ENCODE measurements around the gene SKIC2. TPM values are rescaled to one million over a fixed set of nuclear protein-coding genes. Genes with fewer than 3 reads are reported as not detected.
"Not testable (repeated sequence)": the region's sequence is repeated elsewhere in the genome, so short reads cannot be mapped to it uniquely, and the experiment has no call there.

The SKIC2 gene
- total RNA-seq, 1 experiment from 2014 or later, result 22.9 TPM

DNA sequence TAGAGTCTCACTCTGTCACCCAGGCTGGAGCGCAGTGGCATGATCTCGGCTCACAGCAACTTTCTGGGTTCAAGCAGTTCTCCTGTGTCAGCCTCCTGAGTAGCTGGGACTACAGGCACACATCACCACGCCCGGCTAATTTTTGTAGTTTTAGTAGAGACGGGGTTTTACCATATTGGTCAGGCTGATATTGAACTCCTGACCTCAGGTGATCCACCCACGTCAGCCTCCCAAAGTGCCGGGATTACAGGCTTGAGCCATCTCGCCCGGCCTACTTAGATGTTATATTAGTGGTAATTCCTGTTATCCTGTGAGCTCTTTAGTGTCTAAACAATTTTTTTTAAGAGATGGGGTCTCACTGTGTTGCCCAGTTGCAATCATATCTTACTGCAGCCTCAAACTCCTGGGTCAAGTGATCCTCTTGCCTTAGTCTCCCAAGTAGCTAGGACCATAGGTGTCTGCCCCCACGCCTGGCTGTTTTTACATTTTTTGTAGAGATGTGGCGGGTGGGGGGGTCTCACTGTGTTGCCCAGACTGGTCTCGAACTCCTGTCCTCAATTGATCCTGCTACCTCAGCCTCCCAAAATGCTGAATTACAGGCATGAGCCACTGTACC, 18.9 kb downstream of the SKIC2 start:
- Histone ChIP-seq H3K27me3 (no peaks in the 10 kb centered on the region), H3K36me3 (no peaks in the 10 kb centered on the region), H3K4me3 (no peak overlapping the region), H3K9me3 (no peaks in the 10 kb centered on the region)
- DNase-seq, result no peak

DNA sequence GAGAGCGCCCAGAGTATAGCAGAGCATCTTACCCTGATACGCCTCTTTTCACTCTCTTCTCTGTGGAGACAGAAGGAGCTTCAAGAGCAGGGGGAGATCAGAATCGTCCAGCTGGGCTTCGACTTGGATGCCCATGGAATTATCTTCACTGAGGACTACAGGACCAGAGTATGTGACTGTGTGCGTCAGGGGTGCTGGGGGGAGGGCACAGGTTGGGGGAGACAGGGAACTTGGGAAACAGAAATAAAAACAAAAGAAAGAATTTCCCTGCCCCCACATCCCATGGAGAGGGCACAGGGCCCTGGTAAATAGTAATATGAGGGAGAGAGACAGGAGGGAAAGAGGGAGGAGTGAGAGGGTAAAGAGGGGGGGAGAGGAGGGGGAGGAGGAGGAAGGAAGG, 19.9 kb downstream of the SKIC2 start:
- no peaks in the 10 kb centered on the region for H3K9me3 ChIP-seq
- DNase-seq, result no peak
- no peaks in the 10 kb centered on the region for H3K27me3 ChIP-seq
- no peaks in the 10 kb centered on the region for H3K36me3 ChIP-seq
- H3K4me3 ChIP-seq, result no peak overlapping the region

DNA sequence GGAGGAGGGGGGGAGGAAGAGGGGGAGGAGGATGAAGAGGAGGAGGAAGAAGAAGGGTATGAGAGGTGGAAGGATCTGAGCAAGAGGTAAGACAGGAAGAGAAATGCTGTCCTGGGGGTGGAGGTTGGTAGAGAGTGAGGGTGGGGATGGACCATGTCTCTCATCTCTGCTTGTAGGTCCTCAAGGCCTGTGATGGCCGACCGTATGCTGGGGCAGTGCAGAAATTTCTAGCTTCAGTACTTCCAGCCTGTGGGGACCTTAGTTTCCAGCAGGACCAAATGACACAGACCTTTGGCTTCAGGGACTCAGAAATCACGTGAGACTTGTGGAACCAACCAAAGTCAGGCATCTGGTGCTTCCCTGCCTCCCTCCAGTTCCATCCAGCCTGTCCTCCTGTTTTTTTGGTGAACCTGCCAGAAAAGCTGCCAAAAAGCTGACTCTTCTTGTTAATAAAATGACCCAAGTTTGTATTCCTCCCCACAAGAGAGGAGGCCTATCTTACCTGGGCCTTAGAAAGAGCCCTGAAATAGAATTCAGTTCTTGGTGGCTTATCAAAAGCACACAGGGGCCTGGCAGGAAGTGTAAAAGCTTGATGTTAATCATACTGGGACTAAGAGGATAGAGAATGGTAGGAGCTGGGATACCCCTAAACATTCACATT, 20.4 kb downstream of the SKIC2 start:
- H3K27me3 ChIP-seq, result no peaks in the 10 kb centered on the region
- DNase-seq, result no peak
- no peak overlapping the region for H3K4me3 ChIP-seq
- no peaks in the 10 kb centered on the region for H3K36me3 ChIP-seq
- no peaks in the 10 kb centered on the region for H3K9me3 ChIP-seq

DNA sequence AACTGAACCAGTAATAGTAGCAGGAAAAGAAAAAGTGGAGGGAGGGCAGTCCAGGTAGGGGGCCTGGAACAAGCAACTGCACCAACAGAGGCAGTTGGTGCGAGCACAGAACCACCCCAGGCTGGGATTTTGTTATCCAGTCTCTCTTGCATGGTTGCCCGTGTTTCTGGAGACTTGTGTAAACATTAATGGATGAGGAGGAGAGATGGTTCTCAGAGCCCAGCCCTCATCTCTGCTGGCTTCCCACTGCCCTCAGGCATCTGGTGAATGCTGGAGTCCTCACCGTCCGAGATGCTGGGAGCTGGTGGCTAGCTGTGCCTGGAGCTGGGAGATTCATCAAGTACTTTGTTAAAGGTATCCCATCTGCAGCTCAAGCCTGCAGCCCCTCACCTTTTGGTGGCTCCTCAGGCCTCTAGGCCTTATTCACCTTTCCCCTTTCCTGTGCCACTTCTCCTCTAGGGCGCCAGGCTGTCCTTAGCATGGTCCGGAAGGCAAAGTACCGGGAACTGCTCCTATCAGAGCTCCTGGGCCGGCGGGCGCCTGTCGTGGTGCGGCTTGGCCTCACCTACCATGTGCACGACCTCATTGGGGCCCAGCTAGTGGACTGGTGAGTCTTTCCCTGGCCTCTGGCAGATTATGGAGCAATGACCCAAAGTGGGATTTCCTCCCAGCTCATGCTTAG, 21.4 kb downstream of the SKIC2 start:
- not testable (repeated sequence) for H3K36me3 ChIP-seq, DNase-seq

DNA sequence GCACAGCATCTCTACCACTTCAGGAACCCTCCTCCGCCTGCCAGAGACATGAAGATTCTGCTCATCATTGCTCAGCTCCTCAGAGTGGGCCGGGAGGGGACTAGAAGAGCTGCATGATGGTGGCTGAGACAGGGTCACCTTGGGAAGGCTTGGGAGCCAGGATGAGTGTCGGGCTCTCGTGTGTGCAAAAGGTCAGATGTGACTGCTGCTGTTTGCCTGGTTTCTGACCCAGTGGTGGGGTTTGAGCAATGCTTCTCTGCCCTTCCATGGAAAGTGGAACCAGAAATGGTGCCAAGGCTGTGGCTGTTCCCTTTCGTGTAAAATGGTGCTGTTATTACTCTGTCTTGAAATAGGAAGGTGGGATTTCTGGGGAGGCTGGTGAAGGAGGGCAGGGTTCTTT, 22.0 kb downstream of the SKIC2 start:
- H3K9me3 ChIP-seq, DNase-seq, H3K36me3 ChIP-seq, H3K27me3 ChIP-seq, H3K4me3 ChIP-seq: not testable (repeated sequence)

More for the DNA sequence above, 21.4 kb downstream of the SKIC2 start:
- H3K27me3 ChIP-seq, H3K4me3 ChIP-seq, H3K9me3 ChIP-seq: not testable (repeated sequence)

DNA sequence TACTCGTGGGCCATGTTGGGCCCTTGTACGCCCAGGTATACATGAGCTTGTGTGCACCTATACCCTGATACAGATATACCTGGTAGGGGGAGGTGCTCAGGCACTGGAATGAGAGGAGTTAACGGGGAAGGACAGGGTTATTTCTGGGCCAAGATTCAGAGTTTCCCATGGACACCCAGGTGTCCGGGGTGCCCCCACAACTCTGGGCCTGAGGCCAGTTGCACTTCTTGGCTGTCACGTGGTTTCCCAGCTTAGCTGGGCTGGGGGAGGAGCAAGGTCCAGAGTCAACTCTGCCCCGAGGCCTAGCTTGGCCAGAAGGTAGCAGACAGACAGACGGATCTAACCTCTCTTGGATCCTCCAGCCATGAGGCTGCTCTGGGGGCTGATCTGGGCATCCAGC, 22.8 kb downstream of the SKIC2 start, which contains the start of gene C4A:
Gene C4A, plus strand, starts transcription at position 314 of the 400 bp plus-strand sequence. Its CDS starts 51 bp downstream, at position 365.
- not testable (repeated sequence) for DNase-seq, H3K36me3 ChIP-seq, H3K9me3 ChIP-seq, H3K4me3 ChIP-seq, H3K27me3 ChIP-seq

DNA sequence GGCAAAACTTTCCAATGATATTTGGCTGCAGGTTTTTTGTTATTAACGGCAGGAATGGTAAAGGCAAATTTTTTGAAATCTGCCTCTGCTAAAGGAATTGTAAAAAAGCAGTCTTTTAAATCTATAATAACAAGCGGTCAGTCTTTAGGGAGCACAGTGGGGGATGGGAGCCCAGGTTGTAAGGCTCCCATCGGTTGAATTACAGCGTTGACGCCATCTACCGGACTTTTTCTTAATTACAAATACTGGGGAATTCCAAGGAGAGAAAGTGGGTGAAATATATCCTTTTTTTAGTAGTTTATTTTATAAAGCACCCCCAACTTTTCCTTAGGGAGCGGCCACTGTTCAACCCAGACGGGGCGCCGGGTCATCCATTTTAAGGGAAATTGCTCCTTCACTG, 30.4 kb downstream of the SKIC2 start:
- not testable (repeated sequence) for H3K27me3 ChIP-seq, H3K4me3 ChIP-seq, DNase-seq, H3K36me3 ChIP-seq, H3K9me3 ChIP-seq

DNA sequence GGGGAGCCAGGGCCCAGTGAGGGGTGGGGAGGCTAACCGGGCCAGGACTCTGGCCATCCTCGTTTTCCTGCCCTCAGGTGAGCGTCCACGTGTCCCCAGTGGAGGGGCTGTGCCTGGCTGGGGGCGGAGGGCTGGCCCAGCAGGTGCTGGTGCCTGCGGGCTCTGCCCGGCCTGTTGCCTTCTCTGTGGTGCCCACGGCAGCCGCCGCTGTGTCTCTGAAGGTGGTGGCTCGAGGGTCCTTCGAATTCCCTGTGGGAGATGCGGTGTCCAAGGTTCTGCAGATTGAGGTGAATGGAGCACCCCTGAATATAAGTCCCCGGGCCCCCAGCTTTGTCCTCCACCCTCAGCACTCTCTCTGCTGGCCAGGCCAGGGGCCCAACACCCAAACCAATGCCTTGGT, 35.4 kb downstream of the SKIC2 start:
- not testable (repeated sequence) for H3K27me3 ChIP-seq, H3K4me3 ChIP-seq, H3K36me3 ChIP-seq, H3K9me3 ChIP-seq, DNase-seq

DNA sequence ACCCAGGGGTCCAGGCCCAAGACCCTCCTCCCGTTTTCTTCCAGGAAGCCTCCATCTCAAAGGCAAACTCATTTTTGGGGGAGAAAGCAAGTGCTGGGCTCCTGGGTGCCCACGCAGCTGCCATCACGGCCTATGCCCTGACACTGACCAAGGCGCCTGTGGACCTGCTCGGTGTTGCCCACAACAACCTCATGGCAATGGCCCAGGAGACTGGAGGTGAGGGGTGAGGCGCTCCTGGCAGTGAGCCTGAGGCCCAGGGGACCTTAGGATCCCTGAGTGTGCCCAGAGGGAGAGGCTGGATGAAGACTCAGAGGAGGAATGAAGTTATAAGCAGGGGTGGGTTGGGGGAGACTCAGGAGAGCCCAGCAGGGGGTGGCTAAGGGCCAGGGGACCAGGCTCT, 37.4 kb downstream of the SKIC2 start:
- H3K27me3 ChIP-seq, DNase-seq, H3K36me3 ChIP-seq, H3K9me3 ChIP-seq, H3K4me3 ChIP-seq: not testable (repeated sequence)

DNA sequence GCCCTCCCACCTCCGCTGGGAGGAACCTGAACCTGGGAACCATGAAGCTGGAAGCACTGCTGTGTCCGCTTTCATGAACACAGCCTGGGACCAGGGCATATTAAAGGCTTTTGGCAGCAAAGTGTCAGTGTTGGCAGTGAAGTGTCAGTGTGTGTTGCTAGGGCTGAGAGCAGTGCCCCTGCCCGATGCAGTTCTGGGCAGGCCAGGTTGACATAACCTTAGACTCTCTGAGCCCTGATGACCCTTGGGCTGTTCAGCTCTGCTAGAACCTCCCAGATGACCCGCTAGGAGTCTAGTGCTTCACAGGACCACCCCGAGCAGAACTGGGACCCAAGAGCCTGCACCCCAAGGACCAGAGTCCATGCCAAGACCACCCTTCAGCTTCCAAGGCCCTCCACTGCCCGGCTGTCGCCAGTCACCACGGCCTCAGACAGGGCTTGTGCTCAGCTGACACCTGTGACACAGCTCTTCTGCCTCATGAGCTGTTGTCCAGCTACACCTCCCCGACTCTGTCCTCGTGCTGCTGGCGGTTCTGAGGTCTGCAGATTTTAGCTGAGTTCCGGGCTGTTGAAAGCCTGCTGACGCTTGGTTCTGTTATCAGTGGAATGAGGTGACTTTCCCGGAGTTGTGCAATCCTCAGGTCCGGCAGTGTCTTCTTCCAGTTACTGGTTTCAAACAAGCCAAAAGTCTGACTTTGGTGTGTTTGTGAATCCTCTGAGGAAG, 43.7 kb downstream of the SKIC2 start:
- H3K27me3 ChIP-seq, H3K4me3 ChIP-seq, H3K36me3 ChIP-seq, H3K9me3 ChIP-seq, DNase-seq: not testable (repeated sequence)

DNA sequence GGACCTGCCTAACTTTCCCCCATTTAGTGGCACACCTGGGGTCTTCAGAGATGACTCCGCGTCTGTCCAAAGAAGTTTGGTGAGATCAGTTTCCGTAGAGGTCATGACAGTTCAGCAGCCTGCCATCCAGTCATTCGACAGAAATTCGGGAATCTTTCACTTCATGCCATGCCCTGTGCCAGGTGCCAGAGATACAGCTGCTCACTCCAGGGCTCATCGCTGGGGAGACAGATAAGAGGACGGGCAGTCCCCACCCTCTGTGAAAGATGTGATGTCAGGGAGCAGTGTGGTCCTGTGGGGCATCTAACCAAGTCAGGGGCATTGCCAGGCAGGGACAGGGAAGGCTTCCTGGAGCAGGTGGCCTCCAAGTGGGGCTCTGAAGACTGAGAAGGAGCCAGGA, 44.3 kb downstream of the SKIC2 start:
- not testable (repeated sequence) for H3K4me3 ChIP-seq, DNase-seq, H3K9me3 ChIP-seq, H3K27me3 ChIP-seq, H3K36me3 ChIP-seq

DNA sequence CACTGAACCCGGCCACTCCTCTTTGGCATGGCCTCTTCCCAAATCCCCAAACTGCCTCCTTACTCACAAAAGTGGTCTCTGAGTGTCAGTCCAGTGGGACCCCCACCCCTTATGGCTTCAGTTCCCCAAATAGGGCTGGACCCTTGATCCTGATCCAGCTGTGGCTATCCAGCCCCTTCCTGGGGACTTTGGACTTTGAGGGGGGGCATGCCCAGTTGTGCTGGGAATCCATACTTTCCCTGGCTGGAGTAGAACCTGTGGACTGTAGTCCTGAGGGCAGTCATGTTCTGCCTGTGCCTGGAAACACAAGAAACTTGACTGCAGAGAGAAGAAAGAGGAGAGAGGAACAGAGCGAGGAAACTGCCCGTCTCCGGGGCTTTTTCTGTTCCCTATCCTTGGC, 45.4 kb downstream of the SKIC2 start:
- not testable (repeated sequence) for H3K4me3 ChIP-seq, DNase-seq, H3K27me3 ChIP-seq, H3K9me3 ChIP-seq, H3K36me3 ChIP-seq

DNA sequence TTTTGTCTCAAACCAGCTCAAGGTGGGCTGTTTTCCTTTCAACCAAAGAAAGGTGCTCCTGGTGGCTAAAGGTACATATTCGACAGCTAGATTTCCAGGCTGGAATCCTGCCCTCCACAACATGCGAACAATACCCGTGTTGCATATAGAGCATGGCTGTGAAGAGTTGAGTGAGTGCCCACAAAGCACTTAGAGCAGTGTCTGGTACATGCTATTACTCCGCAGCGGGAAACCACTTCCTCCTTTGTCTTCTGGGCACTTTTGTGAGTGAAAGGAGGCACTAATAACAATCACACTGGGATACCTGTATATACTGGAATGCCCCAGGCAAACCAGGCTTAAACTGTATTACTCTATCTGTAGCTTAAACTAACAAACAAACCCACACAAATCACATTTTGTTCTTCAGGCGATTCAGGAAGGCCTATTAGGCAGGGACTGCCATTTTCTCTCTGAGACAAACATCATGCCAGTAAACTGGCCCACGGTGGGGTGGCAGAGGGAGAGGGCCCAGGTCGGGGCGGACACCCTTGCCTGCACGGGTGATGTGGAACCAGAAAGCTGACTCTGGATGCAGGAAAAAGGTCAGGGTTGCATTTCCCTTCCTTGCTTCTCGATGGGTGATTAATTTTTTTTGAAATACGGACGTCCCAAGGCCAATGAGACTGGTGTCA, 46.0 kb downstream of the SKIC2 start:
- not testable (repeated sequence) for H3K27me3 ChIP-seq, H3K9me3 ChIP-seq, H3K4me3 ChIP-seq, DNase-seq, H3K36me3 ChIP-seq

DNA sequence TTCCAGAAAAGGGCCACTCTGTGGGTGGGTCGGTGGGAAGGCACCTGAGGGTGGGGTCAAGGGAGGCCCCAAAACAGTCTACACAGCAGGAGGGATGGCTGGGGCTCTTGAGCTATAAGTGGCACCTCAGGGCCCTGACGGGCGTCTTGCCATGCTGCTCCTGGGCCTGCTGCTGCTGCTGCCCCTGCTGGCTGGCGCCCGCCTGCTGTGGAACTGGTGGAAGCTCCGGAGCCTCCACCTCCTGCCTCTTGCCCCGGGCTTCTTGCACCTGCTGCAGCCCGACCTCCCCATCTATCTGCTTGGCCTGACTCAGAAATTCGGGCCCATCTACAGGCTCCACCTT, 46.5 kb downstream of the SKIC2 start:
- DNase-seq, H3K36me3 ChIP-seq: not testable (repeated sequence)

DNA sequence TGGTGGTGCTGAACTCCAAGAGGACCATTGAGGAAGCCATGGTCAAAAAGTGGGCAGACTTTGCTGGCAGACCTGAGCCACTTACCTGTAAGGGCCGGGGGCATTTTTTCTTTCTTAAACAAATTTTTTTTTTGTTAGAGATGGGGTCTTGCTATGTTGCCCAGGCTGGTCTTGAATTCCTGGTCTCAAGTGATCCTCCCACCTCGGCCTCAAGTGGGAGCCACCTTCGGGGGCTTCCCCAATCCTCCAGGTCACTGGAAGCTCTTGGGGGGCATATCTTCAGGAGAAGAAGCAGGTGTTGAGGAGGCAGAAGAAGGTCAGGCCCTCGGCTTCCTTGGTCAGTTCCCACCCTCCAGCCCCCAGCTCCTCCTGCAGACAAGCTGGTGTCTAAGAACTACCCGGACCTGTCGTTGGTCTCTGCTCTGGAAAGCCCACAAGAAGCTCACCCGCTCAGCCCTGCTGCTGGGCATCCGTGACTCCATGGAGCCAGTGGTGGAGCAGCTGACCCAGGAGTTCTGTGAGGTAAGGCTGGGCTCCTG, 47.1 kb downstream of the SKIC2 start:
- DNase-seq, H3K27me3 ChIP-seq, H3K4me3 ChIP-seq, H3K36me3 ChIP-seq, H3K9me3 ChIP-seq: not testable (repeated sequence)

More for the DNA sequence above, 46.5 kb downstream of the SKIC2 start:
- H3K27me3 ChIP-seq, H3K4me3 ChIP-seq, H3K9me3 ChIP-seq: not testable (repeated sequence)

DNA sequence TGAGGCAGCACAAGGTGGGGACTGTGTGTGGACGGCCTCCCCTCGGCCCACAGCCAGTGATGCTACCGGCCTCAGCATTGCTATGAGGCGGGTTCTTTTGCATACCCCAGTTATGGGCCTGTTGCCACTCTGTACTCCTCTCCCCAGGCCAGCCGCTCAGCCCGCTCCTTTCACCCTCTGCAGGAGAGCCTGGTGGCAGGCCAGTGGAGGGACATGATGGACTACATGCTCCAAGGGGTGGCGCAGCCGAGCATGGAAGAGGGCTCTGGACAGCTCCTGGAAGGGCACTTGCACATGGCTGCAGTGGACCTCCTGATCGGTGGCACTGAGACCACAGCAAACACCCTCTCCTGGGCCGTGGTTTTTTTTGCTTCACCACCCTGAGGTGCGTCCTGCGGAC, 48.1 kb downstream of the SKIC2 start:
- H3K36me3 ChIP-seq, DNase-seq, H3K4me3 ChIP-seq, H3K27me3 ChIP-seq, H3K9me3 ChIP-seq: not testable (repeated sequence)

DNA sequence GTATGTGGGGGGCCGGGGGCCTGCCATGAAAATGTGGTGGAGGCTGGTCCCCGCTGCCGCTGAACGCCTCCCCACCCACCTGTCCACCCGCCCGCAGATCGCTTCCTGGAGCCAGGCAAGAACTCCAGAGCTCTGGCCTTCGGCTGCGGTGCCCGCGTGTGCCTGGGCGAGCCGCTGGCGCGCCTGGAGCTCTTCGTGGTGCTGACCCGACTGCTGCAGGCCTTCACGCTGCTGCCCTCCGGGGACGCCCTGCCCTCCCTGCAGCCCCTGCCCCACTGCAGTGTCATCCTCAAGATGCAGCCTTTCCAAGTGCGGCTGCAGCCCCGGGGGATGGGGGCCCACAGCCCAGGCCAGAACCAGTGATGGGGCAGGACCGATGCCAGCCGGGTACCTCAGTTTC, 49.1 kb downstream of the SKIC2 start:
- H3K27me3 ChIP-seq, H3K9me3 ChIP-seq, DNase-seq, H3K36me3 ChIP-seq, H3K4me3 ChIP-seq: not testable (repeated sequence)

All from MG63 (cell line).